Lung (tissue), 12 donors: ENCODE measurements around the gene ITFG1. TPM values are rescaled to one million over a fixed set of nuclear protein-coding genes. Genes with fewer than 3 reads are reported as not detected.
"Not testable (repeated sequence)": the region's sequence is repeated elsewhere in the genome, so short reads cannot be mapped to it uniquely, and the experiment has no call there.

ENCODE experiments used
- ATAC-seq: fragments of 200-7000 bp; cut with Tn5 transposase; one replicate; pipeline ENCODE4 v1.9.1; 2020; ENCODE audit warnings: moderate number of reproducible peaks; ENCODE audit not compliant: insufficient read depth, low FRiP score
- DNase-seq, 3 donors: peaks; one replicate each; pipeline ENCODE4 v3.0.0-alpha.2; 2013 to 2017
- H3K27ac ChIP-seq, 2 donors: one replicate each; pipeline ENCODE4 v1.5.1; 2013; ENCODE audit warnings: mild to moderate bottlenecking in 2 of 2, moderate library complexity in 2 of 2, control low read depth in 1 of 2, inconsistent platforms in 1 of 2, low read depth in 1 of 2, low read length in 1 of 2
- H3K27me3 ChIP-seq, 3 donors: one replicate each; pipeline ENCODE4 v1.5.1; 2013; ENCODE audit warnings: low read length in 2 of 3; ENCODE audit not compliant: control insufficient read depth in 3 of 3, insufficient read depth in 3 of 3
- H3K36me3 ChIP-seq, 4 donors: one replicate each; pipeline ENCODE4 v1.5.1; 2013; ENCODE audit warnings: low read length in 4 of 4, mild to moderate bottlenecking in 1 of 4, moderate library complexity in 1 of 4; ENCODE audit not compliant: control insufficient read depth in 4 of 4, insufficient read depth in 4 of 4
- H3K4me1 ChIP-seq, 5 donors: one replicate each; pipeline ENCODE4 v1.5.1; 2013; ENCODE audit warnings: low read length in 5 of 5, mild to moderate bottlenecking in 2 of 5, moderate library complexity in 1 of 5; ENCODE audit not compliant: control insufficient read depth in 5 of 5, insufficient read depth in 5 of 5
- H3K4me3 ChIP-seq: one replicate; pipeline ENCODE4 v1.5.1; 2013; ENCODE audit warnings: mild to moderate bottlenecking, control low read depth, moderate library complexity
- H3K9ac ChIP-seq, 2 donors: one replicate each; pipeline ENCODE4 v1.5.1; 2013; ENCODE audit warnings: low read length in 2 of 2, control low read depth in 1 of 2; ENCODE audit not compliant: insufficient read depth in 1 of 2
- H3K9me3 ChIP-seq, 4 donors: one replicate each; pipeline ENCODE4 v1.5.1; 2013; ENCODE audit warnings: low read length in 3 of 4, mild to moderate bottlenecking in 1 of 4, moderate library complexity in 1 of 4; ENCODE audit not compliant: control insufficient read depth in 4 of 4, insufficient read depth in 3 of 4
- CTCF ChIP-seq: IDR thresholded peaks from 2 replicates; pipeline ENCODE4 v1.5.1; 2012; ENCODE audit warnings: mild to moderate bottlenecking; ENCODE audit errors: control extremely low read depth, extremely low read depth
- WGBS, 2 donors: extraction: QIAGEN DNeasy Blood & Tissue Kit; methylation state at CpG; one replicate each; pipeline ENCODE4 v1.1.7; 2013; 5-methylcytosine and 5-hydroxymethylcytosine counted together
- polyA plus RNA-seq, 2 donors: library from polyadenylated mRNA; stranded (reverse); fragments of 200-250 nt; gene quantifications; one replicate each; pipeline ENCODE4 v1.2.1, GENCODE V29; 2013
- total RNA-seq, 2 donors: library from RNA; depleted of rRNA in 1 of 2; stranded (reverse); fragments of >200 nt in 1 of 2; gene quantifications; one replicate each; pipeline ENCODE4 v1.2.1, GENCODE V29; 2014 to 2021
- donor health status: control.
- donor health status: control.
- donor health status: Bipolar disorder and iron deficiency.
- donor health status: healthy.
- donor health status: DM: yes; HTN: yes; CAD: no.

The ITFG1 gene
- total and polyA plus RNA-seq, 4 donors: 13.0 to 79.4 (median 40.2) TPM

- no peaks in the 10 kb centered on the region for H3K9me3 ChIP-seq
- H3K4me1 ChIP-seq: peaks cover 0 to 21% (median 6%) of the 10 kb centered on the region in 5 donors
- peaks cover 0 to 16% (median 10%) of the 10 kb centered on the region in 3 donors for H3K27me3 ChIP-seq
- WGBS, 2 donors: 82 to 87% methylated on average over 4 of the region's 4 CpGs
- H3K9ac ChIP-seq: no peak overlapping the region
- no peak overlapping the region for H3K4me3 ChIP-seq
- no peak overlapping the region for H3K27ac ChIP-seq
- no peak for TF ChIP-seq CTCF
- no peaks in the 10 kb centered on the region for H3K36me3 ChIP-seq
- ATAC-seq: no peak
- no peak for DNase-seq
Observed at GRCh38 chr16:47140686-47141085, 320.2 kb downstream of the ITFG1 start.

- Histone ChIP-seq H3K9me3 (no peaks in the 10 kb centered on the region), H3K9ac (no peak overlapping the region), H3K4me3 (no peak overlapping the region), H3K27me3 (peaks cover 0 to 13% (median 7%) of the 10 kb centered on the region in 3 donors), H3K27ac (no peak overlapping the region), H3K36me3 (no peaks in the 10 kb centered on the region), H3K4me1 (peaks cover 0 to 21% (median 6%) of the 10 kb centered on the region in 5 donors)
- WGBS, 2 donors: 64 to 79% methylated on average over 3 of the region's 3 CpGs
- DNase-seq: no peak
- TF ChIP-seq CTCF: no peak
- ATAC-seq: no peak
Observed at GRCh38 chr16:47139561-47140185, 321.2 kb downstream of the ITFG1 start.

GRCh38 chr16:47137925-47138324 is 322.9 kb downstream of the ITFG1 start:
- peaks cover 0 to 11% (median 2%) of the 10 kb centered on the region in 5 donors for H3K4me1 ChIP-seq
- not testable (repeated sequence) for DNase-seq, H3K4me3 ChIP-seq, H3K36me3 ChIP-seq, H3K27ac ChIP-seq, ATAC-seq, H3K27me3 ChIP-seq, H3K9ac ChIP-seq, H3K9me3 ChIP-seq
- 92 to 96% methylated on average over 9 of the region's 9 CpGs for WGBS, 2 donors

- peaks cover 0 to 10% (median 0%) of the 10 kb centered on the region in 5 donors for H3K4me1 ChIP-seq
- H3K27ac ChIP-seq: no peak overlapping the region
- no peak overlapping the region for H3K9ac ChIP-seq
- no peak overlapping the region for H3K4me3 ChIP-seq
- no peaks in the 10 kb centered on the region for H3K27me3 ChIP-seq
- peak in 2 of 3 donors; percentile 17 to 25 for DNase-seq
- no peak for ATAC-seq
- no peaks in the 10 kb centered on the region for H3K9me3 ChIP-seq
- H3K36me3 ChIP-seq: no peaks in the 10 kb centered on the region
- 73% methylated on average over 8 of the region's 8 CpGs for WGBS, 2 donors
- no peak for TF ChIP-seq CTCF
Observed at GRCh38 chr16:47136099-47136842, 324.6 kb downstream of the ITFG1 start.
